Mammary epithelial cell (primary cell): Measurements from ENCODE around the gene USP48.

Experiments
- CTCF ChIP-seq, 2 donors: IDR thresholded peaks in 1 of 2; conservative IDR thresholded peaks in 1 of 2; 2 replicates each; pipeline ENCODE4 v1.5.1; 2011 to 2012; ENCODE audit warnings: inconsistent platforms in 2 of 2, low read length in 2 of 2, mild to moderate bottlenecking in 2 of 2, control low read depth in 1 of 2, low read depth in 1 of 2; ENCODE audit not compliant: insufficient read depth in 1 of 2; ENCODE audit errors: extremely low read depth in 1 of 2
- EZH2 ChIP-seq: IDR thresholded peaks from 2 replicates; pipeline ENCODE4 v1.6.1; 2012; ENCODE audit warnings: low read length, inconsistent platforms, borderline replicate concordance

DNA sequence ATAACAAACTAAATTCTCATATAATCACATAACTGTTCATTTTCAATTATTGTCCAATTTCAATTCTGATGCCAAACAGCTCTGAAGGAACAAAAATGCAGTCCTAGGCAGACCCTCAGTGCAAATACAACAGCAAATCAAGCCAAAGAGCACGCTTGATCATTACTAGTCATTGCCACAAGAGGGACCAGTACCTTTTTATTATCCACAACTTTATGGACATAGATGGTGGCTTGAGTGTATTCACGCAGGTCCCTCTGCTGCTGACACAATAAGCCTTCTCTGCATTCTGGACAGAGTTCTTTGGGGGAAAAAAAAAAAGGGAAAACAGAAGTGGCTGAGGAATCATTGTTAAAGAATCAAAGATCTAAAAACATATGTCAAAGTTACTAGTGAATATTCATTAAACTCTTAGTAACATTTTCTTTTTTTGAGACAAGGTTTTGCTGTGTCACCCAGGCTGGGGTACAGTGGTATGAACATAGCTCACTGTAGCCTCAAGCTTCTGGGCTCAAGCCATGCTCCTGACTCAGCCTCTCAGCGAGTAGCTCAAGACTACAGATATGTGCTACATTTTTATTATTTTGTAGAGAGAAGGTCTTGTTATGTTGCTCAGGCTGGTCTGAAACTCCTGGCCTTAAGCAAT is 79.5 kb downstream of the USP48 start:
- TF ChIP-seq CTCF (conservative IDR thresholded peaks at IDR 0.05 in 1 of 2, IDR thresholded peaks at IDR 0.05 in 1 of 2; ENCODE audit: extremely low read depth in 1 of 2, insufficient read depth in 1 of 2, low read depth in 1 of 2, low read length in 2 of 2): peak; percentile 40 to 43
- no peak for TF ChIP-seq EZH2
